ES-I3 (cell line): Measurements from ENCODE around the gene INMT.

Experiments
- H3K36me3 ChIP-seq: 2 replicates; pipeline ENCODE4 v1.6.1; 2013; ENCODE audit warnings: mild to moderate bottlenecking, low read length, control low read depth, moderate library complexity; ENCODE audit not compliant: insufficient read depth
- H3K4me1 ChIP-seq: 2 replicates; pipeline ENCODE4 v1.6.1; 2013; ENCODE audit warnings: mild to moderate bottlenecking, control low read depth, low read length; ENCODE audit not compliant: insufficient read depth
- H3K9ac ChIP-seq: 2 replicates; pipeline ENCODE4 v1.6.1; 2013; ENCODE audit warnings: low read depth, mild to moderate bottlenecking, low read length, moderate library complexity
- H3K9me3 ChIP-seq: 2 replicates; pipeline ENCODE4 v1.6.1; 2013; ENCODE audit warnings: mild to moderate bottlenecking, low read length, moderate library complexity; ENCODE audit not compliant: control insufficient read depth, insufficient read depth

INMT gene

GRCh38 chr7:30750683-30751650 lies 968 bp upstream of the INMT start:
- Histone ChIP-seq H3K9me3 (no peaks in the 10 kb centered on the region), H3K4me1 (no peaks in the 10 kb centered on the region), H3K36me3 (no peaks in the 10 kb centered on the region), H3K9ac (no peak overlapping the region)

- Histone ChIP-seq H3K9me3 (no peaks in the 10 kb centered on the region), H3K9ac (no peak overlapping the region), H3K36me3 (no peaks in the 10 kb centered on the region), H3K4me1 (no peaks in the 10 kb centered on the region)
These were observed 549 bp downstream of the INMT start for GRCh38 chr7:30752484-30752883.

GRCh38 chr7:30752979-30753378 lies 1.0 kb downstream of the INMT start:
- H3K4me1 ChIP-seq = no peaks in the 10 kb centered on the region
- H3K9ac ChIP-seq = no peak overlapping the region
- H3K36me3 ChIP-seq = no peaks in the 10 kb centered on the region
- no peaks in the 10 kb centered on the region for H3K9me3 ChIP-seq

GRCh38 chr7:30754315-30754877 lies 2.5 kb downstream of the INMT start:
- Histone ChIP-seq H3K36me3 (no peaks in the 10 kb centered on the region), H3K9ac (no peak overlapping the region), H3K4me1 (no peaks in the 10 kb centered on the region), H3K9me3 (no peaks in the 10 kb centered on the region)

GRCh38 chr7:30755384-30756154 lies 3.6 kb downstream of the INMT start:
- no peaks in the 10 kb centered on the region for H3K4me1 ChIP-seq
- no peaks in the 10 kb centered on the region for H3K9me3 ChIP-seq
- no peak overlapping the region for H3K9ac ChIP-seq
- H3K36me3 ChIP-seq = no peaks in the 10 kb centered on the region

GRCh38 chr7:30757342-30757692 lies 5.4 kb downstream of the INMT start:
- Histone ChIP-seq H3K4me1 (no peaks in the 10 kb centered on the region), H3K9me3 (no peaks in the 10 kb centered on the region), H3K9ac (no peak overlapping the region), H3K36me3 (no peaks in the 10 kb centered on the region)

- no peak overlapping the region for H3K9ac ChIP-seq
- no peaks in the 10 kb centered on the region for H3K9me3 ChIP-seq
- no peaks in the 10 kb centered on the region for H3K4me1 ChIP-seq
- no peaks in the 10 kb centered on the region for H3K36me3 ChIP-seq
These were observed 8.7 kb downstream of the INMT start for GRCh38 chr7:30760514-30761213.

- Histone ChIP-seq H3K9ac (no peak overlapping the region), H3K36me3 (no peaks in the 10 kb centered on the region), H3K4me1 (no peaks in the 10 kb centered on the region), H3K9me3 (no peaks in the 10 kb centered on the region)
These were observed 9.6 kb downstream of the INMT start for GRCh38 chr7:30761214-30762156.

GRCh38 chr7:30764030-30764975 lies 12.4 kb downstream of the INMT start:
- Histone ChIP-seq H3K9me3 (no peaks in the 10 kb centered on the region), H3K4me1 (no peaks in the 10 kb centered on the region), H3K9ac (no peak overlapping the region), H3K36me3 (no peaks in the 10 kb centered on the region)

- Histone ChIP-seq H3K4me1 (no peaks in the 10 kb centered on the region), H3K9ac (no peak overlapping the region), H3K9me3 (no peaks in the 10 kb centered on the region), H3K36me3 (no peaks in the 10 kb centered on the region)
These were observed 13.5 kb downstream of the INMT start for GRCh38 chr7:30765408-30765807.

GRCh38 chr7:30770845-30771173 lies 18.9 kb downstream of the INMT start:
- Histone ChIP-seq H3K4me1 (no peaks in the 10 kb centered on the region), H3K9me3 (no peaks in the 10 kb centered on the region), H3K36me3 (no peaks in the 10 kb centered on the region), H3K9ac (peak overlapping the region; percentile 70; the same call in 1 of the 2 replicates)

- Histone ChIP-seq H3K4me1 (no peaks in the 10 kb centered on the region), H3K9me3 (no peaks in the 10 kb centered on the region), H3K36me3 (no peaks in the 10 kb centered on the region), H3K9ac (peak within 1 kb of the TSS; percentile 70)
These were observed 19.4 kb downstream of the INMT start, which contains the start of gene MINDY4 for GRCh38 chr7:30771174-30771879. TSS of gene MINDY4 (plus strand) at chr7:30771417. CDS start at chr7:30771494, 77 bp downstream.
